Measurements from ENCODE around the gene NASP.

The NASP gene

DNA sequence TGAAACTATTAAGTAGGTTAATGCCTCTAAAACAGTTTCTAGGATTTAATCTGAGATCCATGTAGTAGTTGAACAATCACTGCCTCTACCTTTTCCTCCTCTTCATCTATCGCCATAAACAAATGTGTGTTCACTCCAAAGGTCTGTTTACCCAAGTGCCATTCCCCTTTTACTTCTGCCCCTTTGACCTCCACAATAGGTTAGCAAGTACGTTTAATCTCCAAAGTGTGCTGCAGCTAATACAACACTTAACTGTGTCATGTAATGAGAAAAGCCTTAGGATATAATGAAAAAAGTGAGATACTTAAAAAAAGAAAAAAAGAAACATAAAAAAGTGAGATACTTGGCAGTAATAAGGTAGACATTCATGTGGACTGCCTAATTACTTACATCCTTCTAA, 74.3 kb downstream of the NASP start:
- Histone ChIP-seq H2BK15ac (ENCODE audit: low read depth, poor library complexity, severe bottlenecking) (no peak overlapping the region), H3K18ac (ENCODE audit: low read depth in 1 of 2, low read length in 2 of 2) (no peak overlapping the region), H4K8ac (ENCODE audit: low read length) (no peak overlapping the region), H3K36me3 (ENCODE audit: control insufficient read depth in 1 of 2, insufficient read depth in 2 of 2, low read depth in 1 of 2, low read length in 2 of 2) (peaks cover 39 to 83% of the 10 kb centered on the region in 2 experiments), H3K27me3 (ENCODE audit: control insufficient read depth in 1 of 2, insufficient read depth in 1 of 2, low read length in 2 of 2) (no peaks in the 10 kb centered on the region), H4K91ac (ENCODE audit: low read length) (no peak overlapping the region), H3K9ac (ENCODE audit: low read length) (no peak overlapping the region), H3K9me3 (ENCODE audit: control insufficient read depth, low read length) (no peaks in the 10 kb centered on the region), H3K23ac (ENCODE audit: low read length in 2 of 2) (no peak overlapping the region), H3K14ac (ENCODE audit: low read length in 2 of 2) (no peak overlapping the region), H3K4me2 (ENCODE audit: low read length, poor library complexity, severe bottlenecking) (no peak overlapping the region), H3K79me1 (replicated peaks; ENCODE audit: low read length, poor library complexity, severe bottlenecking) (peaks cover 29% of the 10 kb centered on the region), H2AFZ (ENCODE audit: low read depth, low read length) (no peak overlapping the region), H3K4me3 (ENCODE audit: insufficient read depth in 1 of 2, low read depth in 1 of 2, low read length in 2 of 2) (no peak overlapping the region), H3K27ac (ENCODE audit: low read length, poor library complexity, severe bottlenecking) (no peak overlapping the region), H2AK5ac (ENCODE audit: low read length, severe bottlenecking) (no peak overlapping the region), H3K4ac (ENCODE audit: low read depth in 1 of 2, low read length in 2 of 2) (no peak overlapping the region), H2BK12ac (ENCODE audit: low read length in 2 of 2) (no peak overlapping the region), H2BK120ac (ENCODE audit: low read depth, low read length) (no peak overlapping the region), H3K4me1 (ENCODE audit: control insufficient read depth, insufficient read depth, low read depth, low read length) (no peaks in the 10 kb centered on the region), H2BK5ac (ENCODE audit: low read depth, low read length, poor library complexity, severe bottlenecking) (no peak overlapping the region)
- no peak for DNase-seq
- 93% methylated on average over 1 of the region's 2 CpGs for WGBS

GRCh38 chr1:45659222-45659621, 75.4 kb downstream of the NASP start:
- Histone ChIP-seq H3K4me3 (ENCODE audit: insufficient read depth in 1 of 2, low read depth in 1 of 2, low read length in 2 of 2) (no peak overlapping the region), H3K4me1 (ENCODE audit: control insufficient read depth, insufficient read depth, low read depth, low read length) (no peaks in the 10 kb centered on the region), H2BK12ac (ENCODE audit: low read length in 2 of 2) (no peak overlapping the region), H3K14ac (ENCODE audit: low read length in 2 of 2) (no peak overlapping the region), H4K8ac (ENCODE audit: low read length) (no peak overlapping the region), H2AK5ac (ENCODE audit: low read length, severe bottlenecking) (no peak overlapping the region), H2BK120ac (ENCODE audit: low read depth, low read length) (no peak overlapping the region), H3K23ac (ENCODE audit: low read length in 2 of 2) (no peak overlapping the region), H3K18ac (ENCODE audit: low read depth in 1 of 2, low read length in 2 of 2) (no peak overlapping the region), H3K4ac (ENCODE audit: low read depth in 1 of 2, low read length in 2 of 2) (no peak overlapping the region), H3K27ac (ENCODE audit: low read length, poor library complexity, severe bottlenecking) (no peak overlapping the region), H3K79me1 (replicated peaks; ENCODE audit: low read length, poor library complexity, severe bottlenecking) (peaks cover 28% of the 10 kb centered on the region), H2BK15ac (ENCODE audit: low read depth, poor library complexity, severe bottlenecking) (no peak overlapping the region), H3K9me3 (ENCODE audit: control insufficient read depth, low read length) (no peaks in the 10 kb centered on the region), H4K91ac (ENCODE audit: low read length) (no peak overlapping the region), H3K27me3 (ENCODE audit: control insufficient read depth in 1 of 2, insufficient read depth in 1 of 2, low read length in 2 of 2) (no peaks in the 10 kb centered on the region), H3K4me2 (ENCODE audit: low read length, poor library complexity, severe bottlenecking) (no peak overlapping the region), H2BK5ac (ENCODE audit: low read depth, low read length, poor library complexity, severe bottlenecking) (no peak overlapping the region), H3K36me3 (ENCODE audit: control insufficient read depth in 1 of 2, insufficient read depth in 2 of 2, low read depth in 1 of 2, low read length in 2 of 2) (peaks cover 36 to 75% of the 10 kb centered on the region in 2 experiments), H2AFZ (ENCODE audit: low read depth, low read length) (no peak overlapping the region), H3K9ac (ENCODE audit: low read length) (no peak overlapping the region)
- DNase-seq, result no peak
- WGBS, result 100% methylated on average over 1 of the region's 2 CpGs

- Histone ChIP-seq H3K4me2 (ENCODE audit: low read length, poor library complexity, severe bottlenecking) (no peak overlapping the region), H3K4me1 (ENCODE audit: control insufficient read depth, insufficient read depth, low read depth, low read length) (no peaks in the 10 kb centered on the region), H3K9me3 (ENCODE audit: control insufficient read depth, low read length) (no peaks in the 10 kb centered on the region), H3K36me3 (ENCODE audit: control insufficient read depth in 1 of 2, insufficient read depth in 2 of 2, low read depth in 1 of 2, low read length in 2 of 2) (peaks cover 35 to 64% of the 10 kb centered on the region in 2 experiments), H3K23ac (ENCODE audit: low read length in 2 of 2) (no peak overlapping the region), H3K27me3 (ENCODE audit: control insufficient read depth in 1 of 2, insufficient read depth in 1 of 2, low read length in 2 of 2) (no peaks in the 10 kb centered on the region), H2BK12ac (ENCODE audit: low read length in 2 of 2) (no peak overlapping the region), H2AK5ac (ENCODE audit: low read length, severe bottlenecking) (no peak overlapping the region), H3K4ac (ENCODE audit: low read depth in 1 of 2, low read length in 2 of 2) (no peak overlapping the region), H2BK120ac (ENCODE audit: low read depth, low read length) (no peak overlapping the region), H3K14ac (ENCODE audit: low read length in 2 of 2) (no peak overlapping the region), H4K91ac (ENCODE audit: low read length) (no peak overlapping the region), H2AFZ (ENCODE audit: low read depth, low read length) (no peak overlapping the region), H2BK15ac (ENCODE audit: low read depth, poor library complexity, severe bottlenecking) (no peak overlapping the region), H4K8ac (ENCODE audit: low read length) (no peak overlapping the region), H3K9ac (ENCODE audit: low read length) (no peak overlapping the region), H3K79me1 (replicated peaks; ENCODE audit: low read length, poor library complexity, severe bottlenecking) (peaks cover 22% of the 10 kb centered on the region), H3K4me3 (ENCODE audit: insufficient read depth in 1 of 2, low read depth in 1 of 2, low read length in 2 of 2) (no peak overlapping the region), H2BK5ac (ENCODE audit: low read depth, low read length, poor library complexity, severe bottlenecking) (no peak overlapping the region), H3K18ac (ENCODE audit: low read depth in 1 of 2, low read length in 2 of 2) (no peak overlapping the region), H3K27ac (ENCODE audit: low read length, poor library complexity, severe bottlenecking) (no peak overlapping the region)
- DNase-seq, result no peak
- WGBS, result 92% methylated on average over 1 of the region's 2 CpGs
These were observed 76.5 kb downstream of the NASP start for GRCh38 chr1:45660336-45660735.

- no CpG with 5 or more reads among the region's 2 CpGs for WGBS
- no peak overlapping the region for H2AK5ac ChIP-seq (ENCODE audit: low read length, severe bottlenecking)
- no peak overlapping the region for H3K14ac ChIP-seq (ENCODE audit: low read length in 2 of 2)
- H3K4me2 ChIP-seq (ENCODE audit: low read length, poor library complexity, severe bottlenecking), result no peak overlapping the region
- H3K4ac ChIP-seq (ENCODE audit: low read depth in 1 of 2, low read length in 2 of 2), result no peak overlapping the region
- no peak for DNase-seq
- no peak overlapping the region for H3K27ac ChIP-seq (ENCODE audit: low read length, poor library complexity, severe bottlenecking)
- no peaks in the 10 kb centered on the region for H3K27me3 ChIP-seq (ENCODE audit: control insufficient read depth in 1 of 2, insufficient read depth in 1 of 2, low read length in 2 of 2)
- H2AFZ ChIP-seq (ENCODE audit: low read depth, low read length), result no peak overlapping the region
- no peak overlapping the region for H2BK120ac ChIP-seq (ENCODE audit: low read depth, low read length)
- H3K9me3 ChIP-seq (ENCODE audit: control insufficient read depth, low read length), result no peaks in the 10 kb centered on the region
- peaks cover 4% of the 10 kb centered on the region for H3K4me1 ChIP-seq (ENCODE audit: control insufficient read depth, insufficient read depth, low read depth, low read length)
- no peak overlapping the region for H3K4me3 ChIP-seq (ENCODE audit: insufficient read depth in 1 of 2, low read depth in 1 of 2, low read length in 2 of 2)
- no peak overlapping the region for H3K23ac ChIP-seq (ENCODE audit: low read length in 2 of 2)
- H2BK5ac ChIP-seq (ENCODE audit: low read depth, low read length, poor library complexity, severe bottlenecking), result no peak overlapping the region
- H3K79me1 ChIP-seq (replicated peaks; ENCODE audit: low read length, poor library complexity, severe bottlenecking), result no peaks in the 10 kb centered on the region
- no peak overlapping the region for H3K9ac ChIP-seq (ENCODE audit: low read length)
- peaks cover 4 to 9% of the 10 kb centered on the region in 2 experiments for H3K36me3 ChIP-seq (ENCODE audit: control insufficient read depth in 1 of 2, insufficient read depth in 2 of 2, low read depth in 1 of 2, low read length in 2 of 2)
- no peak overlapping the region for H2BK12ac ChIP-seq (ENCODE audit: low read length in 2 of 2)
- no peak overlapping the region for H4K91ac ChIP-seq (ENCODE audit: low read length)
- no peak overlapping the region for H3K18ac ChIP-seq (ENCODE audit: low read depth in 1 of 2, low read length in 2 of 2)
- H4K8ac ChIP-seq (ENCODE audit: low read length), result no peak overlapping the region
- H2BK15ac ChIP-seq (ENCODE audit: low read depth, poor library complexity, severe bottlenecking), result no peak overlapping the region
These were observed 83.0 kb downstream of the NASP start for GRCh38 chr1:45666836-45667235.
